ENCODE measurements around the gene SRSF6.
"Not testable (repeated sequence)": the region's sequence is repeated elsewhere in the genome, so short reads cannot be mapped to it uniquely, and the experiment has no call there.

Gene SRSF6

GRCh38 chr20:43490038-43490437 lies 32.3 kb downstream of the SRSF6 start:
- DNase-seq = no peak

GRCh38 chr20:43492101-43492500 lies 34.4 kb downstream of the SRSF6 start:
- DNase-seq = no peak

DNA sequence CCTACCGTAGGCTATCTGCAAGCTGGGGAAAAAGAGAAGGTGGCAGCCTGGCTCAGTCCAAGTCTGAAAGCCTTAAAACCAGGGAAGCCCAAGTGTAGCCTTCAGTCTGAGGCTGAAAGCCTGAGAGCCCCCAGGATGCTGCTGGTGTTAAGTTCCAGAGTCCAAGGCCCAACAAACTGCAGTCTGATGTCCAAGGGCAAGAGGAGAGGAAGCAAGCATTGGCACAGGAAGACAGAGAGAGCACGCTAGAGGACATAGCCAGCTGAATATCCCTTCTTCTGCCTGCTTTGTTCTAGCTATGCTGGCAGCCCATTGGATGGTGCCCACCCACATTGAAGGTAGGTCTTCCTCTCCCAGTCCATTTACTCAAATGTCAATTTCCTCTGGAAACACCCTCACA lies 37.7 kb downstream of the SRSF6 start:
- DNase-seq = no peak

DNA sequence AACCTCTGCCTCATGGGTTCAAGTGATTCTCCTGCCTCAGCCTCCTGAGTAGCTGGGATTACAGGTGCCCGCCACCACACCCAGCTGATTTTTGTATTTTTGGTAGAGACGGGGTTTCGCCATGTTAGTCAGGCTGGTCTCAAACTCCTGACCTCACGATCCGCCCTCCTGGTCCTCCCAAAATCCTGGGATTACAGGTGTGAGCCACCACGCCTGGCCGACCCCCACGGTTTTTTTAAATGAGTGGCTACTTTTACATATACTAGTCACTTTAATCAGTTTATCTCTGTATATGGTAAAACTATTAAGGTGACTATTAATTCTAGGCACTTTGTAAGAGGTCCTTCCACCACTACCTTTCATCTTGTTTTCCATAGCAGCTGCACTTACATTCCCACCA lies 44.3 kb downstream of the SRSF6 start:
- DNase-seq = not testable (repeated sequence)

DNA sequence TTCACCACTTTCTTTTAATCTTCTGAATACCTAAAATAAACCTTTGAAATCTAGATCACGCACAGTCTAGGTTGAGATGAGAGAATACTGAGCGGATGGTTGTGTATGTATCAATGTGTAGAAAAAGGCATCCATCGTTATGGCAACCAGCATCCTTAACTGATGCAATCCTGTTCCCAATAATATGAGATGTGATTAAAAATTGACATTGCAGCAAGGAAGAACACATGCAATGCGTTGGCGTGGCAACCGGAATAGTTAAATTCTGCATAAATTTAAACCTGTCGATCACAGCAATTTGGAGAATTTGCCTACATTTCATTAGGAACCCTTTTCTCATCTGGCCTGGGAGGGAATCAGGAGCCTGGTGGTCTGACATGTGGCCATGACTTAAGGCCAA lies 48.5 kb downstream of the SRSF6 start:
- no peak for DNase-seq

DNA sequence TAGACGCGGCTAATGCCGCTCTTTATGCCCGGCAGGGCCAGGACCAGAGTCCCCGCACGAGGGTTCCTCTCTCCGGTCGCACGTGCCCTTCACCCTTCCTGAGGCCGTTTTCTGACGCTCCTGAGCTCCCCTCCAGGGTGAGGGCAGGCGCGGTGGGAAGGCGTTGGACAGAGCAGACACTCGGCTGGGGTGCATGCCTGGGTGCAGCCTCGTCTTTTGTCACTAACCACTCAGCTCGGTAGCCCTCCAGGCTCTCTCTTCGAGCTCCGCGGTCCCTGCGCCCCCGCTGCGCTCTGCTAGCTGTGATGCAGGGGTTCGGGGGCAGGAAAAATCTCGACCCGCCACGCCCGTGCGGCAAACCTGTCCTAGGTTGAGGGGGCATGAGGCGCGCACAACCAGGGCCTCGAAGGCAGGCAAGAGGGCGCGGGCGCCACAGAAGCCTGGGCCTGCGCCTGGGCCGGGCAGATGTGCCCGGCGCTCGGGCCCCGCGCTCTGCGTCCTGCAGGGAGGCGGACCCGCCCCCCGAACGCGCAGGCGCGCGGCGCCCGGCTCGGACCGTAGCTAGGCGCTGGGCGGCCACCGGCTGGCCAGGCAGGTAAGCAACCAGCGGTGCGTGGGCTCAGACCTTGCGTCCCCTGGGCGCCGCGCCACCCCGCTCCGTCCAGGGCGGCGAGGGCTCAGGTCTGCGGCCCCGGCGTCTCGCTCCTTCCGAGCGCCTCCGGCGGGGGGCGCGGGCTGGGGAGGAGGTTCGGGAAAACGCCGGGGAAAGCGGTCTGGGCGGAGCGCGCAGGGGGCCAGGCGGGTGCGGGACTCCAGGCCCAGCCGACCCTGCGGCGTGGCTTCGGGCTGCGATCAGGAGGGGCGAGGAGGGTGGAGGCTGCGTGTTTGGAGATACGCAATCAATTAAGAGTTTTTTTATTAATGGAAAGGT lies 49.7 kb downstream of the SRSF6 start, which contains the start of gene L3MBTL1:
L3MBTL1 (plus strand) TSS at position 548 of the 931 bp plus-strand sequence. CDS start 5,807 bp downstream, outside the sequence.
- DNase-seq = no peak

DNA sequence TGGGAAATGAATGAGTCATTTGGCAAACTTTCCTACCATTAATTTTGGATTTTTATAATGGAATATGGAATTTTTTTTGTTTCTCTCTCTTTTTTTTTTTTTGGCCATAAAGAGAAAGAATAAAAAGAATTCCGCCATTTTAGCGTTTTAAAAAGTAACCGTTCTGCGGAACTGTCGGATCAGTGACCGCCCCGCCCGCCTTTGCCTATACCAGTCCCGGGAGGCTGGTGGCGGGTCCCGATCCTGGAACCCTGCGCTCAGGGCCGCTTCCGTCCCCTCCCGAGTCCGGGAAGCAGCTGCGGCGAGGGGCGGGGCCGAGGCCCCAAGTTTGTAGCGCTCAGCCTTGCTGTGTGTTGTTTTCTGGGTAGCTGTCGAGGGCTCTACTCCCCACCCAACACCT lies 50.4 kb downstream of the SRSF6 start:
- peak; percentile 63 for DNase-seq

DNA sequence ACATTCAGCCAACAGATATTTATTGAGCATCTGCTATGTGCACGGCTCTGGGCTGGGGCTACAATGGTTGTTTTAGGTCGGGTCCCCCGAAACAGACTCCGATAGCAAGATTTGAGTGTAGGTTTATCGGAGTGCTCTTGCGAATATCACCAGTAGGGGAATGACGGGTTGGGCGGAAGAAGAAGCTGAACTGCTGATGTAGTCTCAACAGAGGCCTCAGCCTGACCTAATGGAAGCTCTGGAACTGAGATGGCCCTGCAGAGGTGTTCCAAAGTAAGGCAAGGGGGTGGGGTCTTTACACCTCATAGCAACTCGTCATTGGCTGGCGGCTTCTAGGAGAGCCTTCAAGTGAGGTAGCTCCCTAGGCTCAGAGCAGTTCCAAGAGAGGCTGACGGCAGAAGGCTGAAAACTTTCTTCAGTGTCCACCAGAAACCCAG lies 50.9 kb downstream of the SRSF6 start:
- no peak for DNase-seq

- DNase-seq = no peak
These were observed 54.2 kb downstream of the SRSF6 start for GRCh38 chr20:43511879-43512278.

DNA sequence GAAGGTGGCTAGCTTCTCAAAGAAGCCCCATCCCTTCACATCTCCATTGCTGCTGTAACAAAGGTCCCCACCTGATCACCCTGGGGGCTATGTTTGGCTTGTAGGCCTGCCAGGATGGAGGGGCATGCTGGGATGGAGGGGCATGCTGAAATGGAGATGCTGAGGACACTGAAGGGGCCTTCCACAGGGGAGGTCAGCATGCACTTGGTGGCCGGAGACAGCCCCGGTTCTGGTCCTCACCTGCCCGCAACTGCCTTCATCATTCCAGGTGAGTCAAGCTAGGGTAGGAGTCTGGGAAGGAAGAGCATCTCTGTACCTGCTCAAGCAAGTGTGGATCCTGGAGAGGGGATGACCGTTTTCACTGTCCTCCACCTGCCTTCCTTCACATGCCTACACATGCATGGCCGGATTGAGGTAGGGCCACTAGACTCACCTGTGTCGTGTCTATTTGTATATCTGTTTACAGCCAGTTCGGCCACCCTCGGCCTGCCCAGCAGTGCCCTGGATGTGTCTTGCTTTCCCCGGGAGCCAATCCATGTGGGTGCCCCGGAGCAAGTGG lies 55.8 kb downstream of the SRSF6 start:
- no peak for DNase-seq
